GM19455 (cell line): Measurements from ENCODE around the gene SH3D21.
A peak's percentile ranks its signal among the peaks of the same experiment; 100 is the strongest.

Experiments
- ATAC-seq: cut with Tn5 transposase; IDR thresholded peaks from one replicate; pipeline ENCODE4 v1.9.1; 2021; ENCODE audit not compliant: unreplicated experiment

SH3D21 gene

DNA sequence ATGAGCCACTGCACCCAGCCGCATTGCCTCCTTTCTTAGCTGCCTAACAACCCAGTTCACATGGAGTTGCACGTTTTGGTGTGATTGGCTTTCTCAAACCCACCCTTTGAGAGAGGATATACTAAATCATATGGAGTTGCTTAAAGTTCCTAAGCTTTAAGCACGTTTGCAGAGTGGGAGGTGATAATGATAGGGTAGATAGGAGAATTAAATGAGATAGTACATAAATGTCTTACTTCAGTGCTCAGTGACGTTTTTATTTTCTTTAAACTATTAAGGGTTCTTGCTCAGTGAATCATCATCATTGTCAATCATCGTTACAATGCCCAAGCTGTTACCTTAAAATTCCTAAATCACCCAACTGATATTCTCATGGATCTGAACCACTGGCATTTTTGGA is 2.9 kb upstream of the SH3D21 start:
- ATAC-seq = no peak

DNA sequence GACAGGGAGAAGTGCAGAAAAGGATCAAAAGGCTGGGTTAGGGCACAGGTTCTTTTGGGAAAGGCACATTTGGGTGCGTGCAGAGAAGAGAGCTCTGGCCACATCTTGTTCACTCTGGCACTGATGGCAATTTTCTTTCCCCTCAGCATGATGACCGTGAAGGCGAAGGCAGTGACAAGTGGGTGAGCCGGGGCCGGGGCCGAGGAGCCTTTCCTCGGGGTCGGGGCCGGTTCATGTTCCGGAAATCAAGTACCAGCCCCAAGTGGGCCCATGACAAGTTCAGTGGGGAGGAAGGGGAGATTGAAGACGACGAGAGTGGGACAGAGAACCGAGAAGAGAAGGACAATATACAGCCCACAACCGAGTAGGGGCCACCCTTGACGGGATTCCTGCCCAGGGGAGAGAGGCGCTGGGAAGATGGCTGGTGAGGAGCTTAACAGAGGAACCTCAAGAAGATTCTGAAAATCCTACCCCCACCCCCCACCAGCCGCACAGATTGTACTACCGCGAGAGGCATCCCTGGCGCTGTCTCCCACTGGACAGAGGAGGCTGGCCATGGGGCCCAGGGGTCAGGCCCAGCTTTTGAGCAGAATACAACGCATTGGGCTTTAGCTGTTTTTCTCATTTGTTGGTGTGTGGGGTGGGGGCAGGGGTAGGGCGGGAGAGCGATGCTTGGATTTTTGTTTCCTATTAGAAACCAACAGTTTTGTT is 2.4 kb upstream of the SH3D21 start:
- ATAC-seq = no peak

DNA sequence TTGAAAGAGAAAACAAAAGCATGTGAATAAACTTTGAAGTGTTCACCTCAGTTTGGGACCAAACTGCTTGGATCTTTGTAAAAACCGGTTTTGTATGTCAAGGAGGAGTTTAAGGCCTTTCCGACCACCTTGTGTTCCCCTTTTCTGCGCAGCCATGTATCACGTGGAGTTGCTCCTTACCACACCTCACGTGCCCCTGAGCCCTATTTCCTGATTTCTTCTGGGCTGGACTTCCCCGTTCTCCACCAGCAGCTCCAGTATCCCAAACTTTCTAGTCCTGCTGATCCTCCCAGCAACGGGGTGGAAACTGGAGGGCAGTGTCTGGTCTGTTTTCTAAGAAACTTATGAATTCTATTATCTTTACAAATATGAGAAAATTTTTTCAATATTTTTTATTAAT is 1.6 kb upstream of the SH3D21 start:
- ATAC-seq = no peak

DNA sequence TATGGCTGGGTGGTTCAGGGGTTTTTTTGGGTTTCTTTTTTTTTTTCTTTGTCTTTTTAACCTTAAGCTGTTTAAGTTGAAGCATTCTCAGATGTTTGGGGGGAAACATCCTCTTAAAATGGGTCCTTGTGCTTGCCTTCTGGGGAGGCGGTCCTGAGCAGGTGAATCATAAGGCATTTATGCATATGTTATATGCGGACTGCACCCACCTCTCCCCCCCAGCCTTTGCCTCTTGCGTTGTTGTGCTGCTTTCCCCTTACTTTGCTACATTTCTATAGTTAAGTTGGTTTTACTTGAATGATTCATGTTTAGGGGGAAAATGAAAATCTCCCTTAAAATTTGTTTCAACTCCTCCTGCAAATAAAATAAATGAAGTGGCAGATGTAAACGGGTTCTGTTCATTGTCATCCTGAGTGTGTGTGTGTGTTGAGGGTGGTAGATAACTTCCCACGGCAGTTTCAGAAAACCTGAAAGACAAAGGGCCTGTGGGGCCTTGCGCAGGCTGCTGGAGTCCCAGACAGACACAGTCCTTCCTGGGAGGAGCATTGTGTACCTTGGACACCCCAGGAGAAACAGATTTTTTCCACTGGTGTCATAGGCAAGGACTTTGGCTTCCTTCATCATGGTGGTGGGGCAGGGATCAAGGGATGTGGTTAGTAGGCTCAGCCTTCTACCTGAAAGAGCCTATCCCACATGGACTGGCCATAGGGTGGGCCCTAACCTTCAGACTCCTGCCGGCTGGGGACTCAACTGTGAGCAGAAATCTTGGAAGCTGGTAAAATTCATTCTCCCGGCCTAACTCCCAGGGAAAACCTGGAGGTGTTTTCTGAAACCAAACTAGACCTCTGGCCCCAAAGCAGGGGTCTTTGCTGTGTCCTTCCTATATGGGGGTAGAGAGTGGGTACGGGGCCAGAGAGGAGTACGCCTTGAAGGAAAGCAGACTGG is 926 bp upstream of the SH3D21 start:
- ATAC-seq = no peak

DNA sequence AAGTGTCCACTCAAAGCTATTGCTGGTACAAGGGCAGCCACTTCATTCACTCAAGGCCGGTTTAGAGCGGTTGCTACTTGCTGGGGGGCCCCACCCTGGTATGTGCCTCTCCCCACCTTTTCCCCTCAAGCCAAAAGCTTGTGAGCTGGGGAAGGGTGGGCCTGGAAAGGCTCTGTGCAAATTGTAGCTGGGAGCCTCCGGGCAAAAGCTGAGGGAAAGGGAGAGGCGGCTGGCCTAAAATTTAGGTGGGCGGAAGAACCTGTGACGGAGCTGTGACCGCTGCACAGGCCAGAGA is 306 bp upstream of the SH3D21 start:
- no peak for ATAC-seq

DNA sequence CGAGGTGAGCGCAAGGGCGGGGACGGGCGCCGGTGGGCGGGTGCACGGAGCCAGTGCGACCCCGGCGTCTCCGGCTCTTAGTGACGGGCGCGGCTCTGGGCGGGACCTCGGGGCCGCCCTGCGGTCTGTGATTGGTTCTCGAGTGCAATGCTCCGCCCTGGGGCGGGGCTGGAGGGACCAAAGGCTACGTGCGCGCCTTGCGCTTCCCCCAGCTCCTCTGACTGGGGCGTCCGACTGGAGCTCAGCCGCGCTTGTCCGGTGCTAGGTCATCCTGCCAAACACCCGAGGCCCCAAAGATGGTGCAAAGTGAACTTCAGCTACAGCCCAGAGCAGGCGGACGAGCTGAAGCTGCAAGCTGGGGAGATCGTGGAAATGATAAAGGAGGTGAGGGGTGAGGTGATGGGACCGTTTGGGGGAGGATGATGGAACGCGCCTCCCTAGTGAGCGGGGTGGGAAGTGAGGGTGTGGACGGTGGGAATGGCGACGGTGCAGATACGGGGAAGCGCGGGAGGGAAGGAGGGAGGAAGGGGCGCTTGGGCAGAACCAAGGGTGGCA is 811 bp downstream of the SH3D21 start:
- peak; percentile 98 for ATAC-seq

DNA sequence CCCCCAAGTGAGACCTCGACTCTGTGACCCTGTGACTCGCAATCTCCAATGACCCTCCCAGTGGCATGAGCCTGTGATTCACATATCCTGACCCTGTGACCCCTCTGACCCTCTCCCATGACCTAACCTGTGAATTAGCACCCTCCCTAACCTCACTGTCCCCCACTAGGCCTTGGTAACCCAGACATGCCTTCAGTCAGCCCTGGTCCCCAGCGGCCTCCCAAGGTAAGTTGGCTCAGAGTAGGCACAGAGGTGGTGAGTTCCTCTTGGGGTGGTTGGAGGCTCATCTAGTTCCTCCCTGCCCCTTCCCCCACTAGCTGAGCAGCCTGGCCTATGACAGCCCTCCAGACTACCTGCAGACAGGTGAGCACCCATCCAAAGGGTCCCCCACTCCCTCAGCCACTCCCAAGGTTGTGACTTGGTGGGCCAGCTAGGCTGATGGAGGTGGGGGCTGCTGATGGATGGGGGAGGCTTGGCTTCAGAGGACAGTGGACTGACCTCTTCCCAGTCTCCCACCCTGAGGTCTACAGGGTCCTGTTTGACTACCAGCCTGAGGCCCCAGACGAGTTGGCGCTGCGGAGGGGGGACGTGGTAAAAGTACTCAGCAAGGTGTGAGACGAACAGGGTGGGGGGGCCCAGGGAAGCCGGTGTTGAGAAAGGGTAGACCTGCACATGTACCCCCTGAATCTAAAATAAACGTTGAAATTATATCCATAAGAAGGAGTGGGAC is 1.6 kb downstream of the SH3D21 start:
- ATAC-seq = no peak

DNA sequence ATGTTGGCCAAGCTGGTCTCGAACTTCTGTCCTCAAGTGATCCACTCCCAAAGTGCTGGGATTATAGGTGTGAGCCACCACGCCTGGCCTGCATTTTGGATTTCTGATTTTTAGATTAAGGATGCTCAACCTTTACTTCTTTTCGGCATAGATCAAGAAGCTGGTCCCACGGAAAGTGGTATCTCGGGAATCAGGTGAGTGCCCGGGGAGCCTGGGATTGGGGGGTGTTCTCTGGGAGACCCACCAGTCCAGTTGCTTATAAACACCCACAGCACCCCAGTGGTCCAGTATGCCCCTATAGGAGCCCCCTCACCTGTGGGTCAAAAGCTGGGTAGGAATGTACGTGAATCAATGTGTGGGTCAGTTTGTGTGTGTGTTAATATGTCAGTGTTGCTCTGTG is 3.2 kb downstream of the SH3D21 start:
- no peak for ATAC-seq

DNA sequence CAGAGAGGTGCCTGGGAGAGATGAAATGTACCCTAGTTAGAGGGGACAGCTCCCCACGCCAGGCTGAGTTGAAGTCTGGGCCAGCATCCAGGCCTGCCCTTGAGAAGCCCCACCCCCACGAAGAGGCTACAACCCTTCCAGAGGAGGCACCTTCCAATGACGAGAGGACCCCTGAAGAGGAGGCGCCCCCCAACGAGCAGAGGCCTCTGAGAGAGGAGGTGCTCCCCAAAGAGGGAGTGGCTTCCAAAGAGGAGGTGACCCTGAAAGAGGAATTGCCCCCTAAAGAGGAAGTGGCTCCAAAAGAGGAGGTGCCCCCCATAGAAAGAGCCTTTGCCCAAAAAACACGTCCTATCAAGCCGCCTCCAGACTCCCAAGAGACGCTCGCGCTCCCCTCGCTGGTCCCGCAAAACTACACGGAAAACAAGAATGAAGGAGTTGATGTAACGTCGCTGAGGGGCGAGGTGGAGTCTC is 14.2 kb downstream of the SH3D21 start:
- ATAC-seq = no peak

DNA sequence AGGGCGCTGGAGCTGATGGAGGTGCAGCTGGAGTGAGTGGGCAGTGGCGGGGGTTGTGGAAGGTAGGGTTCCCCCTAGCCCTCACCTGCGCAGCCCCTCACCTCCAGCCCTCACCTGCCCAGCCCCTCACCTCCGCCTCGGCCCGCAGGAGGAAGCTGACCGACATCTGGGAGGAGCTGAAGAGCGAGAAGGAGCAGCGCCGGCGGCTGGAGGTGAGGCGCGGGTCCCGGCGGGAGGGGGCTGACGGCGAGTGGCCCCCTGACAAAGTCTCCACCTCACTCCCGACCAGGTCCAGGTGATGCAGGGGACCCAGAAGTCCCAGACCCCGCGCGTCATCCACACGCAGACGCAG is 14.6 kb downstream of the SH3D21 start:
- no peak for ATAC-seq

DNA sequence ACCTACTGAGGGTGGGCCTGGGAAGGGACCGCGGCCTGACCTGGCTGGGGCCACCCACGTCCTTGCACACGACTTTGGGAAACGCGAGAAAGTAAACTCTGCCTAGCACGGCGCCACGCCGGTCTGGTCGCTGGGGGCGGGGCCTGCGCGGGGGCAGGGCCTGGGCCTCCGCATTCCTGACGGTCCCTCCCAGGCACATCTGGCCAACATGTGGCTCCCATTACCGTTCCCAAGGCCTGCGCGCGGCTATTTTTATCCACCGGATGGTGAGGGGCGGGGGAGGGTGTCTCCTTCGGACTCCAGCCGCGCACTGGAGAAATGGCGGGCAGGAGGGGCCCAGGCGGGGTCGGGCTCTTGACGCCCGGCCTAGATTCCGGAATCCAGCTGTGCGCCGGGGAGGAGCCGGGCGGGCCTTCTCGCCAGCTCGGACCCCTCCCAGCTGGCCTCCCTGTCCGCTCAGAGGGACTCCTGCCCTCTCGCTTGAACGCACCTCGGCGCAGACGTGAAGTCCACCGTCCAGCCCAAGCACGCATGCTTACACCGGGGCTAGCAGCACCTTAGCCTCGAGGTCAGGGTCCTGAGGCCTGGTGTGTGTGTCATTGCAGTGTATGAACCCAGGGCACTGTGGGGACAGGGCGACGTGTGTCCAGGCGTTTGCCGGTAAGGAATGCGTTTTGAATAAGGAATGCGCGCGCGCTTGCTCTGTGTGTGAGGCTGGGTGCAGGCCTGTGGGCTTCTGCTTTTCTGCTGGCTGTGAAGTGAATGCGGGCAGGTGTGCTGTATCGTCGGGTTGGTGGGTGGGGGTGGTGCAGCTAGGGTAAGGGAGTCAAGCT is 15.2 kb downstream of the SH3D21 start:
- no peak for ATAC-seq

DNA sequence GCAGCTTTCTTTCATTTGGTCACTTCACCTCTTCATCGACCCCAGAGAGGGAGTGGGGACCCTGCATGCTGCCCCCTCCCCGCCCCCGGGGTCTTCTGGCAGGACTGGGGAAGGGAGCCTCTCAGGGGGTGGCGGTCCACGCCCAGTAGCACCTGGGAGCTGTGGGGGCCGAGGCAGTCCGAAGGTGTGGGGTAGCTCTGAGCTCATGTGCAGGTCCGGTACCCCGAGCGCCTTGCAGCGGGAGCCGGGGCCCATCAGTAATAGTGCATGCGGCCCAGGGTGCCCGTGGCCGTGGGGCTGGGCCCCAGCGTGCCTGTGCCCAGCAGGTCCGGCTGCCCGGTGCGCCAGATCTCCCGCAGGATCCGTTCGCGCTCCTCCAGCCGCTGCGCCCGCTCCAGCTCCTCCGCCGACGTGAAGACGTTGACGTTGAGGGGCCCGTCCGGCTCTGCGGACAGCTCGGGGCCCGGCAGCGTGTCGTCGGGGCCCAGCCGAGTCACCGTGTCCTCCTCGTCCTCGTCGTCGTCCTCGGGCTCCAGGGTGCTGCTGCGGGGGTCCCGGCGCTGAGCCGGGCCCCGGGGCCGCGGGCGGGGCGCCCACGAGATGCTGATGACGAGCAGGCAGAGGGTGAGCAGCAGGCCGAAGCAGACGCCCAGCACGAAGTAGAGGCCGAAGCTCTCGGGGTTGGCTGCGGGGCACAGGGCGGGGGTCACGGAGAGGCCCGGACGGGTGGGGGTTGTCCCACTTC is 16.0 kb downstream of the SH3D21 start:
- ATAC-seq = no peak

DNA sequence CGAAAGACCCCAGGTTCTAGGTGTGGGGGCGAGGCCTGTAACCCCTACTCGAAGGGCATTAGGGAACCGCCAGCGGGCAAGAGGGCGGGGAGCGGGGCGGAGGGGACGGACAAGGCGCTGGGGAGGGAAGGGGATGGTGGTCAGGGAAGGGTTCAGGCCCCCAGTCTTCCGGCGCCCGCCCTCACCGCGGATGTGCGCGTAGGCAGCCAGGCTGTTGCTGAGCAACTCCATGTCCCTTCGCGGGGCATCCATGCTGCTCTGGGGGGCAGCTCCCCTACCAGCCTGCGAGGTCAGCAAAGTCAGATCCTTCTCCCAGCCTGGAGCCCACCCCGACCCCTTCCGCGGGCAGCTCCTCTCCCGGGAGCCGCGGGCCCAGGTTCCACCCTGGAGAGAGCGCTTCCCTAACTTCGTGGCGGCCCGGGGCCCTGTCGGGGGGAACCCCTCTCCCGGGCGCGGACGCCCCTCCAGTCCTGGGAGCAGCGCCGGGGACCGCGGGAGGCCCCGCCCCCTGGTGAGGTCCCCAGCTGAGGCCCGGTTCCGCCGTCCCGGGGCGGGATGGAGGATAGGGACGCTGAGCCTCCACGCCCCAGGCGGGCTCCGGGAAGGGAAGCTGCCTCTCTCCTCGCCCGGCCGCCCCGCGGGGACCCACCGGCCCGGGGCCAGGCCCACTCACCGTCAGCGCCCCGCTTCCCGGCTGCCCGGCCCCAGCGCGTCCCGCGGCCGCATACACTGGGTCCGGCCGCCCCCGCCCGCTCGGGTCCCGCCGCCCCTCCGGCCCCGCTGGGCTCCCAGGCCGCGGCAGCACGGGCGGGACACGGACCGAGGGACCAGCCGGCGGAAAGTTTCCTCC is 16.8 kb downstream of the SH3D21 start:
- no peak for ATAC-seq

DNA sequence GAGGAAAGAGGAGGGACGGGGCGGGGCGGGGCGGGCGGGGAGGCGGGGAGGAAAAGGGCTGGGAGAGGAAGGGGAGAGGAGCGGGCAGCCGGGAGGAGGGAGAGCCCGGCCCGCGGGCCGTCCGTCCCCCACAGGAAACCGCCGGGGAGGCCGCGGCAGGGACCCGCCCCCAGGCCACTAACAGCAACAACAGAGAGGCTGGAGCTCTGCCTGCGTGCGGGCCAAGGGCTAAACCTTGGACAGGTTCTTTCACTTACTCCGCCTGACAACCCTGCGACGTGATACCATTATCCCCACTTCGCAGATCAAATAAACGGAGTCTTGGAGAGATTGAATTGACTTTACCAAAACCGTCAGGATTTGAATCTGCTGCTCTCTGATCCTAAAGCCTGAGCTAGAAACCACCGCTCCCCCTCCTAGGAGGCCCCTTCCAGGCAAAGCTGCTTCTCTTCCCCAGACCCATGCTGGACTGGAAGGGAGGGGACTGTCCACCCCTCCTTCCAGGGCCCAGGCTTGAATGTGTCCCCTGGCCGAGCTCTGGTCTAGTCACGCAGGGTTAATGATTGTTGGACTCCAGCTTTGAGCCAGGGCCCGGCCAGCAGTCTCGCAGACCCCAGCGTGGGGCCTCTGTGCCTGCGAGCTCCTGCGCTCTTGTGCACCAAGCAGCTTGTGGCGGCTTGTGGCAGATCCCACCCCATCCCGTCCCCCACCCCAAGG is 17.6 kb downstream of the SH3D21 start, which contains the start of gene EVA1B:
Gene EVA1B (minus strand): TSS at position 10 of the 717 bp plus-strand sequence. CDS start 608 bp downstream, outside the sequence.
- ATAC-seq = no peak

DNA sequence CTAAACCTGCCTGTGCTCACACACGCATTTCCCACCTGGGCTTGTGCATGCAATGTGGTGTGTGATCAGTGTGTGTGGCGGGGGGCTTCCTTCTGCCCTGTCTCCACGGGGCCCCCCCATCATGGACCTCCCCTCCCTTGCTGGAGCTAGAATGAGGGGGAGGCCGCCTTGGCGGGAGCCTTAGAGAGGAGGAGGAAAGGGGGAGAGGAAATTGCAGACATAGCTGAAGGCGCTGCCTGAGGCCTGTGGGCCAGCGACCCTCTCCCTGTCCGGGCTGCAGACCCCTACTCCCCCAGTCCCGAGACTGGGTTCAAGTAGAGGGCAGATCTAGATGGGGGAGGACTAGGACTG is 18.2 kb downstream of the SH3D21 start:
- ATAC-seq = no peak

DNA sequence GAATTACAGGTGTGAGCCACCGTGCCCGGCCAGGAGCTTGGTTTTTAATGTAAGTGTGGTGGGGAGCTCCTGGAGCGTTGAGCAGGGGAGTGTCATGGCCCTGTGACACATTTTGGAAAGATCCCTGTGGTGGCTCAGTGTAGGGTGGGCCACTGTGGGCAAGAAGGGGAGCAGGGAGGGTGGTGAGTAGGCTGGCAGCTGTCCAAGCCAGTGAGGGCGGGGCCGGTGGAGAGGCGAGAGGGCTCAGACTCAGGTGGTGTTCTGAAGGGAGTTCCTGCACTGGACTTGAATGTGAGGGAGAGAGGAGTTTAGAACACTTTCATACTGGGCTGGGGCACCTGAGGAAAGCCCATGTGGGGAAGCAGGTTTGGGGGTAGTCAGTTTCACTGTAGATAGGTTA is 20.3 kb downstream of the SH3D21 start:
- ATAC-seq = no peak

DNA sequence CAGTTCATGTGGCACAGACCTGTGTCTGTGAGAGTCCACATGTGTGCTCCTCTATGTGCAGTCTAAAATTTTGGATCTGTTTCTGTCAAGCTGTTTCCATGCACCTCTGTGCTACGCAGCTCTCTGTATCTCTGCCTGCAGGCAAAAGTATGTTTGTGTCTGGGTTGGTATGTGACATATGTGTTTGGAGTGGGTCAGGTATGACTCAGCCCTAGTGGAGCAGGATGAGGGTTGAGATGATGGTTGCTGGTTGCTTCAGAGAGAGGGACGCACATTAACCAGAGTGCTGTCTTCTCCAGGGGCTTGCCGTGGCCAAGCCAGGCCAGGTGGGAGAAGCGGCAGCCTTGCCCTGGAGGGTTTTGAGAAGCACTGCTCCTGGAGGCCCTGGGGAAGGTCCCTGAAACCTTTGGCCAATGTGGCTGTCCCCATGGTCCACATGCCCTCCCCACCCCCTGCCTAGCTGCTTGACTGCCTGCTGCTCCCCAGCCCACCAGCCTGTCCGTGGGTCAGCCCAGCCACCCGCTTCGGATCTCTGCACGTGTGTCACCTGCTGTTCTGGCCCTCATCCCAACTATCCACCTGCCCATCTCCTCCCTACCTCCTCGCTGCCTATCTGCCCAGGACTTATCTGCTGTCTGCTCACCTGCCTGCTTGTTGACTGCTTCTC is 21.4 kb downstream of the SH3D21 start:
- no peak for ATAC-seq

DNA sequence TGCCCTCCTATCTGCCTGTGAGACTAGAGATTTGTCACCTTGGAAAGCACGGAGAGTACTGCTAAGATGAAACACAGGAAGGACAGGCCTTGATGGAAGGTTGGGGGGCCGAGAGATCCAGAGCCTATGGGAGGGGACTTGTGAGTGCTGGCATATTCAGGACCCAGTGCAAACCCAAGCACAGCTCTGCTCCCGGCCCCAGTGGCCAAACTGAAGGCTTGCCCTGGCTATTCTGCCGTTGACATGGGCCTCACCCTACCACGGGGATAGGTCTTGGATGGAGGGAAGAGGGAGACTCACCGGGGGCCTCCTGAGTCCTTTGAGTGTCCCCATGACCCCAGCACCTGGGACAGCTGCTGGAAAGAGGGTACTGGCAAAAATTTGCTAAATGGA is 21.9 kb downstream of the SH3D21 start:
- no peak for ATAC-seq
